ENCODE results near the gene SLC38A11.

SLC38A11 gene

DNA sequence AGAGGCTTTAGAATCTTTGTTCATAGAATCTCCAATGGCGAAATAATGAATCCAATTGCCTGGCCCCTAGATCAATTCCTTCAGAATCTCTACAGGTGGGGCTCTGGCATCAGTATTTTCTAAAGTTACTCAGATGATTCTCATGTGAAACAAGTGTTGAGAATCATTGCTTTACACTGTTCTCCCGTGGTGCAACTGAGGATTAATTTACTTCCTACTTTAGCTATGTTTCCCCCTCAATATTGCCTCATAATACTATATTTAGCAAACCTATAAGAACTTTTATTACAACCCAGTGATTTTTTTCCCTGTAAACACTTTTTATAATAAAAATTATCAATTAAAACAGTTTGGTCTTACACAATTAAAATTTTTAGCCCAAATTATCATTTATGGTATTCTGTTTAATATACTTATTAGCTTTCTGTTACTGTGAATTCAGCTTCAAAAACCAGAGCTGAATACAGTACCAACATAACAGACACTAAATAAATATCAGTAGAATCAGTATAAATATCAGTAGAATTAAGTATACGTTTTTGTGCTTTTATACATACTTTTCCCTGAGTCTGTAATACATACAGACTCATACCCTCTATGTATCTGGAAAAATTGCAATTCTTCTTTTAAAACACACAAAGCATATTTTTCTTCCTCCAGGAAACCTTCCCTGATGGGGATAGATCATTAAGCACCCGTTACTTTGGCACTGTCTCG, 20.8 kb downstream of the SLC38A11 start:
- TF ChIP-seq, protein P1, sequence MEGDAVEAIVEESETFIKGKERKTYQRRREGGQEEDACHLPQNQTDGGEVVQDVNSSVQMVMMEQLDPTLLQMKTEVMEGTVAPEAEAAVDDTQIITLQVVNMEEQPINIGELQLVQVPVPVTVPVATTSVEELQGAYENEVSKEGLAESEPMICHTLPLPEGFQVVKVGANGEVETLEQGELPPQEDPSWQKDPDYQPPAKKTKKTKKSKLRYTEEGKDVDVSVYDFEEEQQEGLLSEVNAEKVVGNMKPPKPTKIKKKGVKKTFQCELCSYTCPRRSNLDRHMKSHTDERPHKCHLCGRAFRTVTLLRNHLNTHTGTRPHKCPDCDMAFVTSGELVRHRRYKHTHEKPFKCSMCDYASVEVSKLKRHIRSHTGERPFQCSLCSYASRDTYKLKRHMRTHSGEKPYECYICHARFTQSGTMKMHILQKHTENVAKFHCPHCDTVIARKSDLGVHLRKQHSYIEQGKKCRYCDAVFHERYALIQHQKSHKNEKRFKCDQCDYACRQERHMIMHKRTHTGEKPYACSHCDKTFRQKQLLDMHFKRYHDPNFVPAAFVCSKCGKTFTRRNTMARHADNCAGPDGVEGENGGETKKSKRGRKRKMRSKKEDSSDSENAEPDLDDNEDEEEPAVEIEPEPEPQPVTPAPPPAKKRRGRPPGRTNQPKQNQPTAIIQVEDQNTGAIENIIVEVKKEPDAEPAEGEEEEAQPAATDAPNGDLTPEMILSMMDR (IDR thresholded peaks at IDR 0.05), result no peak
- TF ChIP-seq ZFX (IDR thresholded peaks at IDR 0.05; ENCODE audit: borderline replicate concordance), result no peak
- H3K27ac ChIP-seq, result peak overlapping the region; percentile 54

DNA sequence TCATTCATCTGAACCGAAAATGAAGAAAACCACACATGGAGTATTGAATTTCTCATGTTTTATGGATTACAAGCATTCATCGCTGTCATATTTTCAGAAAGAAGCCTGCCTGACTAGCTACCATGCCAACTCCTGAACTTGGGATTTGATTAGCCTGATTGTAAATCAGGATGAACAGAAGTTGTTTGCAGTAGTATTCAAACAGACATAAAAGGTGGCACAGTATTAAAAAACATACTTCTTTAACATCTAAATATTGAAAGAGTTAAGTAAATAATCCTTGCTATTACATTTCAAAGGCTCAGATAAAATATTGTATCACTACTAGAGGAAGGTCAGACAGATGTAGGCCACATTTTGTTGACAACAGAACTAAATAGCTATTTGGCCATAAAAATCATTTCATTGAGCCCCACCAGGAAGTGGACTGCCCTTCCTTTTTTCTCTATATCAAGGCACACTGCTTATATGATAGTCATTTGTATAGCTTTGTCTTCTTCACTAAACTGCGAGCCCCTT, 21.6 kb downstream of the SLC38A11 start:
- TF ChIP-seq, protein P1 (IDR thresholded peaks at IDR 0.05), result no peak
- no peak for TF ChIP-seq ZFX (IDR thresholded peaks at IDR 0.05; ENCODE audit: borderline replicate concordance)
- H3K27ac ChIP-seq, result peak overlapping the region; percentile 54

DNA sequence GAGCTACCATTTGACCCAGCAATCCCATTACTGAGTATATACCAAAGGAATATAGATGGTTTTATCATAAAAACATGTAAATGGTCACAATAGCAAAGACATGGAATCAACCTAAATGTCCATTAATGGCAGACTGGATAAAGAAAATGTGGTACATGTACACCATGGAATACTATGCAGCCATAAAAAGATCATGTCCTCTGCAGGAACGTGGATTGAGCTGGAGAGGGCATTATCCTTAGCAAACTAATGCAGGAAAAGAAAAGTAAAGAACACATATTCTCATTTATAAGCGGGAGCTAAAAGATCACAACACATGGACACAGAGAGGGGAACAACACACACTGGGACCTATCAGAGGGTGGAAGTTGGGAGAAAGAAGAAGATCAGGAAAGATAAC, 22.9 kb downstream of the SLC38A11 start:
- H3K27ac ChIP-seq, result no peak overlapping the region
- TF ChIP-seq, protein P1 (IDR thresholded peaks at IDR 0.05), result no peak
- no peak for TF ChIP-seq ZFX (IDR thresholded peaks at IDR 0.05; ENCODE audit: borderline replicate concordance)

DNA sequence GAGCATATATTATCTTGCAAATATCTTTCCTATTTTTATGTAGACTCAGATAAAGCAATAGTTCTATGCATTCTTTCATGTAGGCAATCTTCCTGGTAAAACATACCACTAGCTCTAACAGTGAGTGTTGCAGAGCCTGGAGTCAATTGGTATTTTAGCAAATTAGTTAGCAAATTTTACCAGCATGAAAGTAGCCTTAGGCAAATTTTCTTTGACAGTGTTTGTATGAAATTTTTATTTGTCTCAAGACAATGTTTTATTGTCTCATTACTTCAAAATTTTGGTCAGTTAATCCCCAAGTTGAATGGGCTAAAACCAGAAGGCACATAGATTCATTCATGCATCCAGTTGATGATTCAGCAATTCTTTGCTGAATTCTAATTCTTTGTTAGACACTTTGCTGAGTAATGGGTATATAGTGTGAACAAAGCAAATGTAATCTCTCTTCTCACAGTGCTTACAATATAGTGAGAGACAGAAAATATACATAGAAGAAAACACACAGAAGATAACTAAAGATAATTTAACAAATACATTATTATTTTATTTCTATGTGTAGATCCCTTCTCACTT, 27.1 kb downstream of the SLC38A11 start:
- no peak overlapping the region for H3K27ac ChIP-seq
- no peak for TF ChIP-seq ZFX (IDR thresholded peaks at IDR 0.05; ENCODE audit: borderline replicate concordance)
- TF ChIP-seq, protein P1 (IDR thresholded peaks at IDR 0.05), result no peak

DNA sequence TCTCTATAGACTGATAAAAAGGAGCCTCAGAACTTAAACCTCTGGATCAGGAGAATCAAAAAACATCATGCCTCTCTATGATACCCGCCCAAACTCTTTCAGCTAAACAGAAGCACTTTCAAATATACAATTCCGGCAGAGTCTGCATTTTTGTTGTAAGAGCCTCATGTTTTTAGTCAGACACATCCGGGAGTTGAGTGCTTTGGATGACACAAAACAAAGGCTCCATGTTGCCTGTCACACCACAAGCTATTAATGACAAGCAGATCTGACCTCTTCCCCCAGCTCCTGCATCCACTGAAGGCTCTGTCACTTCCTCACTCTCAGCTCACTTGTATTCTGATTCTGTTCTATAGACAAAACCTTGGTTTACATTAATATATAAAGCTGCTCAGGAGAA, 33.2 kb downstream of the SLC38A11 start:
- TF ChIP-seq, protein P1 (IDR thresholded peaks at IDR 0.05), result no peak
- TF ChIP-seq ZFX (IDR thresholded peaks at IDR 0.05; ENCODE audit: borderline replicate concordance), result no peak
- no peak overlapping the region for H3K27ac ChIP-seq

DNA sequence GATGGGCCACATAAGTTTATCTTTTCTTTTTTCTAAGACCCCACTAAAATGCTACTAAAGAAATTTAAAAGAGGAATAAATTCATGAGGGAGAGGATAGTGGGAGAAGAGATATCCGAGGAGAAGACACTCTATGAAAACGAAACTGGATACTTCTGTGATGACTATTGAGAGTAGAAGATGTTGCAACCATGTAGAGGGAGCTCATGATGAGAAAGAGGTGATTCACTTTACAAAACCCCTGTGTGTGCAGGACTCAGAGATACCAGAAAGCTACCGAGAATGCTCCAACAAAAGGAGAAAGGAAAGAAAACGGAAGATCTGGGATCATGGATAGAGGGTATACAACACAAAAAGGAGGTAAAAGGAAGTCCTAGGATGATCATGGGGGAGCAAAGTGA, 34.9 kb downstream of the SLC38A11 start:
- no peak overlapping the region for H3K27ac ChIP-seq
- TF ChIP-seq ZFX (IDR thresholded peaks at IDR 0.05; ENCODE audit: borderline replicate concordance), result no peak
- TF ChIP-seq, protein P1 (IDR thresholded peaks at IDR 0.05), result no peak

DNA sequence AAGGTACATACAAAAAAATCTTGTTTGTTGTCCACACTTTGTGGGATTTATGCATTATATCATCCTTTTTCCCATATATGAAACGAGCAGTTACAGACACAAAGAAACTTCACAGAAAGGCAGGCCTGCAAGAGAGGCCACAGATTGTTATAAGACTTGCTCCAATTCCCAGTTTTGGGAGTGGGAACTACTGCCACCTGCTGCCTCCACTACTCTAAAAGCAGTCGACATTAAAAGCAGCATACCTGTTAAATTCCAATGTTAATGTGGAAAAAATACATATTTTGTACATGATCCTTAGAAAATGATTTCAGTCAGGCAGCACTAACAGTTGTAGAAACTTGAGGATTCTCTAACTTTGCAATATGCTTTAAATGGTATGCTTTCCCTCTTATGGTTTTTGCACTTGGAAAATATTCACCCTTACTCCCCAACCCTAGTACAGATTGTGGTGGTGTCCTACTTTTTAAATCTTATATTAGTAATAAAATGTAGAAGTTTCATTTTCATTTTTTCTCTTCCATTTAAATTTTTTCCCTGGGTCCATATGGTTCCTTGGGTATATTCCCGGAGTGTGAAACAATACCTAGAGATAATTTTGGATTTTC, 37.9 kb downstream of the SLC38A11 start:
- no peak overlapping the region for H3K27ac ChIP-seq
- no peak for TF ChIP-seq ZFX (IDR thresholded peaks at IDR 0.05; ENCODE audit: borderline replicate concordance)
- TF ChIP-seq, protein P1 (IDR thresholded peaks at IDR 0.05), result peak; percentile 64
